IMR-90 (cell line): Measurements from ENCODE around the gene GNAS-AS1. TPM values are rescaled to one million over a fixed set of nuclear protein-coding genes. Genes with fewer than 3 reads are reported as not detected.

Experiments
- ATAC-seq: fragments of 200-7000 bp; cut with Tn5 transposase; 2 replicates; pipeline ENCODE4 v1.9.1; 2020; ENCODE audit warnings: low read depth, mild to moderate bottlenecking, moderate library complexity
- BruUV-seq: library from RNA; stranded (reverse); fragments of 400-500 nt; replicated peaks from 2 replicates; lab custom pipeline; 2021; lab: Mats Ljungman, UMichigan
- CTCF ChIA-PET: fragments of 300-600 bp; formaldehyde crosslinking; extraction: SDS; loops from one replicate; lab custom pipeline; 2021; ENCODE audit warnings: antibody characterized with exemption; lab: Yijun Ruan, JAX
- POLR2A ChIA-PET: fragments of 300-600 bp; sonication (Branson Sonifier 250); formaldehyde crosslinking; loops from one replicate; lab custom pipeline; 2022; ENCODE audit warnings: antibody characterized with exemption; ENCODE audit not compliant: unreplicated experiment; lab: Charles Lee
- DNase-seq: peaks from one replicate; pipeline ENCODE4 v3.0.0; 2013
- H2AFZ ChIP-seq: replicated peaks from 2 replicates; pipeline ENCODE3; 2013; ENCODE audit warnings: low read length, mild to moderate bottlenecking; ENCODE audit not compliant: poor library complexity
- H2AK5ac ChIP-seq: 2 replicates; pipeline ENCODE4 v1.6.1; 2013; ENCODE audit warnings: low read depth, low read length, inconsistent platforms
- H2AK9ac ChIP-seq: replicated peaks from 2 replicates; pipeline ENCODE3; 2013; ENCODE audit warnings: mild to moderate bottlenecking, low read depth, low read length, moderate library complexity; ENCODE audit not compliant: poor library complexity
- H2BK120ac ChIP-seq: 2 replicates; pipeline ENCODE4 v1.6.1; 2013; ENCODE audit warnings: low read depth, low read length, inconsistent platforms
- H2BK15ac ChIP-seq: 3 replicates; pipeline ENCODE4 v1.6.1; 2013; ENCODE audit warnings: low read depth, low read length, inconsistent platforms
- H2BK20ac ChIP-seq: 2 replicates; pipeline ENCODE4 v1.6.1; 2013; ENCODE audit warnings: low read depth, mild to moderate bottlenecking, inconsistent platforms, low read length, moderate library complexity
- H2BK5ac ChIP-seq: 2 replicates; pipeline ENCODE4 v1.6.1; 2013; ENCODE audit warnings: mild to moderate bottlenecking, low read depth, low read length, inconsistent platforms; ENCODE audit not compliant: poor library complexity, severe bottlenecking
- H3K14ac ChIP-seq: replicated peaks from 2 replicates; pipeline ENCODE4 v1.6.1; 2013; ENCODE audit warnings: low read depth, low read length, inconsistent platforms
- H3K18ac ChIP-seq: 2 replicates; pipeline ENCODE4 v1.6.1; 2013; ENCODE audit warnings: low read depth, low read length, control low read depth
- H3K23ac ChIP-seq: 2 replicates; pipeline ENCODE4 v1.6.1; 2013; ENCODE audit warnings: low read depth, low read length, inconsistent platforms
- H3K27ac ChIP-seq: 2 replicates; pipeline ENCODE4 v1.5.1; 2013; ENCODE audit warnings: mild to moderate bottlenecking, control low read depth, low read length; ENCODE audit not compliant: insufficient read depth
- H3K27me3 ChIP-seq: 2 replicates; pipeline ENCODE4 v1.6.1; 2013; ENCODE audit warnings: low read length; ENCODE audit not compliant: control insufficient read depth, insufficient read depth
- H3K36me3 ChIP-seq: 2 replicates; pipeline ENCODE4 v1.6.1; 2013; ENCODE audit warnings: low read length, mixed read lengths; ENCODE audit not compliant: control insufficient read depth, insufficient read depth
- H3K4ac ChIP-seq: 2 replicates; pipeline ENCODE4 v1.6.1; 2013; ENCODE audit warnings: low read depth, low read length, inconsistent platforms
- H3K4me1 ChIP-seq: 2 replicates; pipeline ENCODE4 v1.6.1; 2013; ENCODE audit warnings: low read length, mixed read lengths; ENCODE audit not compliant: control insufficient read depth, insufficient read depth
- H3K4me2 ChIP-seq: 2 replicates; pipeline ENCODE4 v1.6.1; 2013; ENCODE audit warnings: low read depth, mild to moderate bottlenecking, control low read depth, low read length, moderate library complexity
- H3K4me3 ChIP-seq: 2 replicates; pipeline ENCODE4 v1.5.1; 2013; ENCODE audit warnings: low read depth, mild to moderate bottlenecking, control low read depth, low read length, moderate library complexity; ENCODE audit not compliant: insufficient read depth
- H3K56ac ChIP-seq: 2 replicates; pipeline ENCODE4 v1.6.1; 2013; ENCODE audit warnings: low read length, inconsistent platforms; ENCODE audit not compliant: insufficient read depth; ENCODE audit errors: extremely low read depth
- H3K79me1 ChIP-seq, 2 experiments: 2 replicates each; pipeline ENCODE4 v1.6.1; 2013; ENCODE audit warnings: low read length in 2 of 2, inconsistent platforms in 1 of 2, low read depth in 1 of 2
- H3K9ac ChIP-seq: 2 replicates; pipeline ENCODE4 v1.6.1; 2013; ENCODE audit warnings: low read depth, low read length, control low read depth
- H3K9me1 ChIP-seq: 2 replicates; pipeline ENCODE4 v1.6.1; 2013; ENCODE audit warnings: low read length, inconsistent platforms; ENCODE audit not compliant: insufficient read depth
- H3K9me3 ChIP-seq: 2 replicates; pipeline ENCODE4 v1.6.1; 2013; ENCODE audit warnings: low read length; ENCODE audit not compliant: control insufficient read depth, insufficient read depth
- H4K20me1 ChIP-seq: 2 replicates; pipeline ENCODE4 v1.6.1; 2013; ENCODE audit warnings: low read length, inconsistent platforms; ENCODE audit not compliant: insufficient read depth
- H4K5ac ChIP-seq: 2 replicates; pipeline ENCODE4 v1.6.1; 2013; ENCODE audit warnings: mild to moderate bottlenecking, low read depth, low read length, control low read depth
- H4K8ac ChIP-seq, 2 experiments: 2 replicates each; pipeline ENCODE4 v1.6.1; 2013; ENCODE audit warnings: low read depth in 2 of 2, low read length in 2 of 2, control low read depth in 1 of 2, inconsistent platforms in 1 of 2
- H4K91ac ChIP-seq: 2 replicates; pipeline ENCODE4 v1.6.1; 2013; ENCODE audit warnings: low read depth, low read length, inconsistent platforms; ENCODE audit not compliant: insufficient read depth
- CEBPB ChIP-seq: IDR thresholded peaks from 2 replicates; pipeline ENCODE4 v1.6.1; 2012; ENCODE audit warnings: low read depth, low read length, improper control_type of control experiment
- CHD1 ChIP-seq: IDR thresholded peaks from 2 replicates; pipeline ENCODE4 v1.6.1; 2012; ENCODE audit warnings: low read depth, low read length, improper control_type of control experiment
- FOS ChIP-seq: fragments of 150-350 bp; IDR thresholded peaks from 2 replicates; pipeline ENCODE4 v1.6.1; 2016; ENCODE audit warnings: low read depth, low read length
- MAFK ChIP-seq: IDR thresholded peaks from 2 replicates; pipeline ENCODE4 v1.6.1; 2012; ENCODE audit warnings: low read depth, low read length, improper control_type of control experiment
- MAZ ChIP-seq: IDR thresholded peaks from 2 replicates; pipeline ENCODE4 v1.6.1; 2012; ENCODE audit warnings: low read depth, mild to moderate bottlenecking, low read length, improper control_type of control experiment, moderate library complexity, borderline replicate concordance
- MXI1 ChIP-seq: IDR thresholded peaks from 2 replicates; pipeline ENCODE4 v1.6.1; 2012; ENCODE audit warnings: low read depth, mild to moderate bottlenecking, low read length, moderate library complexity, borderline replicate concordance
- NFE2L2 ChIP-seq: fragments of 150-350 bp; IDR thresholded peaks from 2 replicates; pipeline ENCODE4 v1.6.1; 2016; ENCODE audit warnings: low read depth, mild to moderate bottlenecking, low read length
- POLR2A ChIP-seq: IDR thresholded peaks from 2 replicates; pipeline ENCODE4 v1.6.1; 2012; ENCODE audit warnings: mild to moderate bottlenecking, low read depth, low read length
- RCOR1 ChIP-seq: IDR thresholded peaks from 2 replicates; pipeline ENCODE4 v1.6.1; 2012; ENCODE audit warnings: mild to moderate bottlenecking, low read length, improper control_type of control experiment; ENCODE audit not compliant: insufficient replicate concordance
- RFX5 ChIP-seq: IDR thresholded peaks from 2 replicates; pipeline ENCODE4 v1.8.0; 2012; ENCODE audit warnings: low read depth, mild to moderate bottlenecking, low read length, moderate library complexity
- USF2 ChIP-seq: fragments of 150-350 bp; IDR thresholded peaks from 2 replicates; pipeline ENCODE4 v1.6.1; 2017; ENCODE audit warnings: mild to moderate bottlenecking, antibody characterized with exemption, low read length, low read depth
- WGBS, 2 experiments: methylation state at CpG; one replicate each; pipeline versions ENCODE4 v1.1.5 to v1.1.7; 2013; ENCODE audit warnings: missing lambda C conversion rate in 2 of 2; ENCODE audit not compliant: insufficient read length in 1 of 2; ENCODE audit errors: extremely low coverage in 2 of 2; 5-methylcytosine and 5-hydroxymethylcytosine counted together
- dilution Hi-C: fragments of 300-500 bp; cut with HindIII; formaldehyde crosslinking; loops from one replicate; pipeline ENCODE4 v1.14.3; 2018; ENCODE audit warnings: low sequenced_read_pairs; ENCODE audit not compliant: unreplicated experiment
- in situ Hi-C: fragments of 300-500 bp; cut with MboI; formaldehyde crosslinking; loops from 3 replicates; pipeline ENCODE4 v1.14.3; 2019; ENCODE audit warnings: low sequenced_read_pairs, inconsistent platforms, mixed read lengths
- intact Hi-C: fragments of 100-400 bp; cut with micrococcal nuclease; formaldehyde crosslinking; loops from 2 replicates; pipeline ENCODE4 v1.10.0; 2022
- polyA plus RNA-seq, 3 experiments: library from polyadenylated mRNA; depleted of rRNA; stranded (reverse); fragments of >200 nt; gene quantifications; 2 replicates each; pipeline ENCODE4 v1.2.3, GENCODE V29; 2012; ENCODE audit warnings: low replicate concordance in 1 of 3
- total RNA-seq: library from RNA; depleted of rRNA; stranded (reverse); fragments of >200 nt; gene quantifications from 2 replicates; pipeline ENCODE4 v1.2.3, GENCODE V29; 2012
- TF ChIP-seq, protein P1 (sequence below): conservative IDR thresholded peaks from 2 replicates; pipeline ENCODE4 v1.5.1; 2012; ENCODE audit warnings: mild to moderate bottlenecking, low read depth, low read length, improper control_type of control experiment

Gene GNAS-AS1
- total and polyA plus RNA-seq, 2 of the 4 experiments (the other 2 are of a cell fraction), result 0.54 to 0.60 TPM

DNA sequence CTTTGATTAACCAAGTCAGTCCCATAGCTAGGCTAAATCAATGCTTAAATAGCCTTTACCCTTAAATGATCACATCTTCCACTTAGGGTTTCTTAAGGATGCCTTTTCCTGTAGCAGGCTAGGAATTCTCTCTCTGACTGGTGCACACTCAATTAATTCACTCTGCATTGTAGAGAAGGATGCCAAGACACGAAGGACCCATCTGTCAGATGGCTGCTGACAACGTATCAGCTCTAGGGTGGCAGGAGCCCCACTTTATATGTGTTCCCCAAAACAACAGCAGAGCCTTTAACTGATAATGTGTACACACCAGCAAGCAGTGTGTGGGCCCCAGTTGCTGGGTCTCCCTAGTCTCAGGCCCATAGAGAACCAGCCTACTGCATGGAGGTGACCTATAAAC lies 15.1 kb upstream of the GNAS-AS1 start:
- H2AFZ ChIP-seq, result no peak overlapping the region
- in situ Hi-C loops (loop anchor here (10.0 kb wide), 1 partner anchor 629 kb away; no protein-coding TSS in a partner anchor), dilution Hi-C loops (no loop called here), intact Hi-C loops (no loop called here)
- peaks cover 34% of the 10 kb centered on the region for H3K27me3 ChIP-seq
- no peaks in the 10 kb centered on the region for H3K4me1 ChIP-seq
- H3K9me3 ChIP-seq, result no peaks in the 10 kb centered on the region
- H4K8ac ChIP-seq, result no peak overlapping the region
- H2BK120ac ChIP-seq, result no peak overlapping the region
- no peaks in the 10 kb centered on the region for H4K20me1 ChIP-seq
- DNase-seq (no peak), ATAC-seq (no peak)
- no peak overlapping the region for H4K91ac ChIP-seq
- no peaks in the 10 kb centered on the region for H3K79me1 ChIP-seq
- no peak overlapping the region for H3K23ac ChIP-seq
- H2BK15ac ChIP-seq, result no peak overlapping the region
- H3K4me3 ChIP-seq, result no peak overlapping the region
- H4K5ac ChIP-seq, result no peak overlapping the region
- no peak overlapping the region for H2AK9ac ChIP-seq
- no TSS peak for BruUV-seq
- ChIA-PET CTCF (interaction anchor here (2.3 kb wide), 1 partner anchor 357 kb away, joined by 17 read pairs; no protein-coding TSS in a partner anchor), POLR2A (no interaction called here)
- H3K36me3 ChIP-seq, result no peaks in the 10 kb centered on the region
- no peak overlapping the region for H2BK5ac ChIP-seq
- no peak overlapping the region for H3K56ac ChIP-seq
- no peak overlapping the region for H3K14ac ChIP-seq
- no peaks in the 10 kb centered on the region for H3K9me1 ChIP-seq
- no peak overlapping the region for H3K9ac ChIP-seq
- no peak overlapping the region for H2AK5ac ChIP-seq
- H3K4ac ChIP-seq, result no peak overlapping the region
- TF ChIP-seq, protein P1, sequence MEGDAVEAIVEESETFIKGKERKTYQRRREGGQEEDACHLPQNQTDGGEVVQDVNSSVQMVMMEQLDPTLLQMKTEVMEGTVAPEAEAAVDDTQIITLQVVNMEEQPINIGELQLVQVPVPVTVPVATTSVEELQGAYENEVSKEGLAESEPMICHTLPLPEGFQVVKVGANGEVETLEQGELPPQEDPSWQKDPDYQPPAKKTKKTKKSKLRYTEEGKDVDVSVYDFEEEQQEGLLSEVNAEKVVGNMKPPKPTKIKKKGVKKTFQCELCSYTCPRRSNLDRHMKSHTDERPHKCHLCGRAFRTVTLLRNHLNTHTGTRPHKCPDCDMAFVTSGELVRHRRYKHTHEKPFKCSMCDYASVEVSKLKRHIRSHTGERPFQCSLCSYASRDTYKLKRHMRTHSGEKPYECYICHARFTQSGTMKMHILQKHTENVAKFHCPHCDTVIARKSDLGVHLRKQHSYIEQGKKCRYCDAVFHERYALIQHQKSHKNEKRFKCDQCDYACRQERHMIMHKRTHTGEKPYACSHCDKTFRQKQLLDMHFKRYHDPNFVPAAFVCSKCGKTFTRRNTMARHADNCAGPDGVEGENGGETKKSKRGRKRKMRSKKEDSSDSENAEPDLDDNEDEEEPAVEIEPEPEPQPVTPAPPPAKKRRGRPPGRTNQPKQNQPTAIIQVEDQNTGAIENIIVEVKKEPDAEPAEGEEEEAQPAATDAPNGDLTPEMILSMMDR, result no peak
- no peak for TF ChIP-seq FOS
- TF ChIP-seq CEBPB, result no peak
- no peak for TF ChIP-seq MXI1
- TF ChIP-seq RCOR1, result no peak
- TF ChIP-seq MAFK, result no peak
- no peak for TF ChIP-seq POLR2A
- no peak for TF ChIP-seq CHD1
- TF ChIP-seq USF2, result no peak
- no peak for TF ChIP-seq RFX5
- TF ChIP-seq NFE2L2, result no peak
- no peak for TF ChIP-seq MAZ
- no peak overlapping the region for H3K18ac ChIP-seq
- WGBS, 2 experiments, result no CpG with 5 or more reads among the region's 2 CpGs
- H3K27ac ChIP-seq, result no peak overlapping the region
- no peak overlapping the region for H2BK20ac ChIP-seq
- H3K4me2 ChIP-seq, result no peak overlapping the region
